Gastrocnemius medialis (tissue), 4 donors: ENCODE measurements around the gene PODN. TPM values are rescaled to one million over a fixed set of nuclear protein-coding genes. Genes with fewer than 3 reads are reported as not detected.

Experiments used
- ATAC-seq, 2 donors: fragments of 150-250 bp; one replicate each; pipeline ENCODE4 v1.9.1; 2016
- DNase-seq, 2 donors: peaks; one replicate each; pipeline ENCODE4 v3.0.0-alpha.2; 2019
- H3K27ac ChIP-seq, 4 donors: fragments of 200-600 bp; sonication (generic); 1 replicate in 1 of 4; 2 replicates in 3 of 4; pipeline ENCODE4 v1.5.1; 2016 to 2018; ENCODE audit warnings: mild to moderate bottlenecking in 2 of 4, moderate library complexity in 1 of 4
- H3K27me3 ChIP-seq, 3 donors: fragments of 200-600 bp; sonication (generic) in 2 of 3; 1 replicate in 1 of 3; 2 replicates in 2 of 3; pipeline versions ENCODE4 v1.5.1 to v1.6.0; 2016 to 2019; ENCODE audit warnings: mild to moderate bottlenecking in 1 of 3, moderate library complexity in 1 of 3
- H3K36me3 ChIP-seq, 2 donors: fragments of 200-600 bp; sonication (generic) in 1 of 2; one replicate each; pipeline ENCODE4 v1.5.1; 2017 to 2018
- H3K4me1 ChIP-seq, 2 donors: fragments of 200-600 bp; sonication (generic) in 1 of 2; one replicate each; pipeline ENCODE4 v1.5.1; 2016 to 2017; ENCODE audit warnings: mild to moderate bottlenecking in 2 of 2
- H3K4me3 ChIP-seq, 4 donors: fragments of 200-600 bp; sonication (generic) in 3 of 4; 1 replicate in 1 of 4; 2 replicates in 3 of 4; pipeline ENCODE4 v1.5.1; 2016 to 2019; ENCODE audit warnings: mild to moderate bottlenecking in 2 of 4
- H3K9me3 ChIP-seq, 3 donors: fragments of 200-600 bp; sonication (generic) in 2 of 3; 1 replicate in 1 of 3; 2 replicates in 2 of 3; pipeline ENCODE4 v1.5.1; 2016 to 2019
- POLR2A ChIP-seq, 2 donors: fragments of 450-650 bp; IDR thresholded peaks; one replicate each; pipeline ENCODE4 v1.6.1; 2017; ENCODE audit warnings: antibody characterized with exemption in 2 of 2, mild to moderate bottlenecking in 2 of 2, moderate library complexity in 2 of 2
- in situ Hi-C, 4 donors: fragments of 200-750 bp; cut with MboI; loops; one replicate each; pipeline versions ENCODE4 v1.15.0 to v1.8.0; 2017; ENCODE audit warnings: low sequenced_read_pairs in 4 of 4
- intact Hi-C: fragments of 100-400 bp; cut with DNase I; formaldehyde crosslinking; loops from one replicate; pipeline ENCODE4 v1.15.1; 2023; ENCODE audit warnings: low total_unique reads
- total RNA-seq, 4 donors: library from RNA; depleted of rRNA; stranded (reverse); fragments of >200 nt; gene quantifications; one replicate each; pipeline versions ENCODE4 v1.1.0 to v1.2.3, GENCODE V29; 2016
- TF ChIP-seq, protein P1 (sequence below), 5 experiments: fragments of 450-650 bp in 3 of 5; fragments of 200-600 bp in 2 of 5; sonication (generic) in 2 of 5; IDR thresholded peaks in 4 of 5; conservative IDR thresholded peaks in 1 of 5; 1 replicate in 4 of 5; 2 replicates in 1 of 5; pipeline ENCODE4 v1.5.1; 2016 to 2019; ENCODE audit warnings: antibody characterized with exemption in 5 of 5, mild to moderate bottlenecking in 3 of 5, moderate library complexity in 3 of 5

Gene PODN
- total RNA-seq, 4 donors from 2014 or later = 10.2 to 15.9 (median 13.0) TPM

DNA sequence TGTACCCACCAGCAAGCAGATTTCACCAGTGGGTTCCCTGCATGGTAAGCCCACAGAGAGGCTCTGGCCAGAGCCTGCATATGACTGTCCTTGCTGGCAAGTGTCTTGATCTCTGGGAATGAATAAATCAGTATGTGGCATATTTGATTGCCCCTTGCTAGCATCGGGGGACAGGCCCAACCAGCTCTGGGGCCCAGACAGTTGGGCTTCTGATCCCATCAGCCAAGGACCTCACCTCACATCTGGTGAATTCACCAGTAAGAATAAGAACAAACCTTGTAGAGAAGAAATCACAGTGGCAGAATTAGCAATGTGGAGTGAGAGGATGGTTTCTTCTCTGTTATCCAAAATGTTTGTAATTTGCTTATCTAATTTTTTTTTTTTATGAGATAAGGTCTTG is 64.5 kb downstream of the PODN start:
- Histone ChIP-seq H3K27ac (no peak overlapping the region), H3K9me3 (no peaks in the 10 kb centered on the region), H3K4me1 (peaks cover 0 to 8% of the 10 kb centered on the region in 2 donors), H3K27me3 (no peaks in the 10 kb centered on the region), H3K36me3 (no peaks in the 10 kb centered on the region), H3K4me3 (no peak overlapping the region)
- TF ChIP-seq, protein P1, sequence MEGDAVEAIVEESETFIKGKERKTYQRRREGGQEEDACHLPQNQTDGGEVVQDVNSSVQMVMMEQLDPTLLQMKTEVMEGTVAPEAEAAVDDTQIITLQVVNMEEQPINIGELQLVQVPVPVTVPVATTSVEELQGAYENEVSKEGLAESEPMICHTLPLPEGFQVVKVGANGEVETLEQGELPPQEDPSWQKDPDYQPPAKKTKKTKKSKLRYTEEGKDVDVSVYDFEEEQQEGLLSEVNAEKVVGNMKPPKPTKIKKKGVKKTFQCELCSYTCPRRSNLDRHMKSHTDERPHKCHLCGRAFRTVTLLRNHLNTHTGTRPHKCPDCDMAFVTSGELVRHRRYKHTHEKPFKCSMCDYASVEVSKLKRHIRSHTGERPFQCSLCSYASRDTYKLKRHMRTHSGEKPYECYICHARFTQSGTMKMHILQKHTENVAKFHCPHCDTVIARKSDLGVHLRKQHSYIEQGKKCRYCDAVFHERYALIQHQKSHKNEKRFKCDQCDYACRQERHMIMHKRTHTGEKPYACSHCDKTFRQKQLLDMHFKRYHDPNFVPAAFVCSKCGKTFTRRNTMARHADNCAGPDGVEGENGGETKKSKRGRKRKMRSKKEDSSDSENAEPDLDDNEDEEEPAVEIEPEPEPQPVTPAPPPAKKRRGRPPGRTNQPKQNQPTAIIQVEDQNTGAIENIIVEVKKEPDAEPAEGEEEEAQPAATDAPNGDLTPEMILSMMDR (IDR thresholded peaks at IDR 0.05 in 4 of 5, conservative IDR thresholded peaks at IDR 0.05 in 1 of 5) = no peak
- in situ Hi-C loops = no loop called here
- ATAC-seq (no peak), DNase-seq (no peak)
- intact Hi-C loops = no loop called here

DNA sequence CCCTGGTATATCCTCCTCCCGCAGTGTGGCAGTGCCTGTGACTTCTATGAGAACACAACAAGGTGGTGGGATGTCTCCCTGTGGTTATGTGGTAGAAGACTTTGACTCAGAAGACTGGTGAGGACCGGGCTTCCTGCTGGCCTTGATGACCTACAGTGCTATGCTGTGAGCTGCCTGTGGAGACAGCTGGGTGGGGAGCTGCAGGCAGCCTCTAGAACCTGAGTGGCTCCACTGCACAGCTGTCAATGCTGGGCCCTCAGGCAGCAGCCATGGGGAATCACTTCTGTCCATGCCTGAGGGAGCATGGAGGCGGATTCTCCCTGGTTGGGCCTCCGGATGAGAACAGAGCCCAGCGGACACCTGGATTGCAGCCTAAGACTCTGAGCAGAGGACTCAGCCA is 65.5 kb downstream of the PODN start:
- H3K27ac ChIP-seq = no peak overlapping the region
- no peaks in the 10 kb centered on the region for H3K9me3 ChIP-seq
- H3K4me3 ChIP-seq = no peak overlapping the region
- in situ Hi-C loops (no loop called here), intact Hi-C loops (no loop called here)
- no peak for TF ChIP-seq POLR2A (IDR thresholded peaks at IDR 0.05)
- TF ChIP-seq, protein P1 (IDR thresholded peaks at IDR 0.05 in 4 of 5, conservative IDR thresholded peaks at IDR 0.05 in 1 of 5) = no peak
- ATAC-seq (no peak), DNase-seq (no peak)
- no peaks in the 10 kb centered on the region for H3K27me3 ChIP-seq
- H3K4me1 ChIP-seq = peaks cover 0 to 8% of the 10 kb centered on the region in 2 donors
- no peaks in the 10 kb centered on the region for H3K36me3 ChIP-seq

DNA sequence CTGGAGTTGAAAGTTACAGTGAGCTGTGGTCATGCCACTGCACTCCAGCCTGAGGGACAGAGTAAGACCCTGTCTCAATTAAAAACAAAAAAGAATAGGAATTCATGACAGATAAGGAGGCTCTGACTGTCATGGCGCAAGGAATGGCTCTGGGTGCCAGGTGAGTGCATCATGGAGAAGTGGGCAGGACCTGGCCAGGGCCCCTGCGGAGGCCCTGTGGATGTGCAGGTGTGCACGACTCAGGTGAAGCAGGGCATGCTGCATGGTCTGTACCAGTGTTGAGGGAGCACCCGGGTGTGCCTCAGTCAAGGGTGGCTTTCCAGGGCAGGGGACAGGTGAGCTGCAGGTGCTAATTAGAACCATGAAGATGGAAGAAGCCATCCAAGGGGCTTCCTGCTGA is 66.4 kb downstream of the PODN start:
- Histone ChIP-seq H3K4me1 (no peaks in the 10 kb centered on the region), H3K4me3 (no peak overlapping the region), H3K9me3 (no peaks in the 10 kb centered on the region), H3K27me3 (no peaks in the 10 kb centered on the region), H3K27ac (no peak overlapping the region), H3K36me3 (no peaks in the 10 kb centered on the region)
- intact Hi-C loops = no loop called here
- ATAC-seq (no peak), DNase-seq (no peak)
- in situ Hi-C loops = no loop called here
- TF ChIP-seq, protein P1 (IDR thresholded peaks at IDR 0.05 in 4 of 5, conservative IDR thresholded peaks at IDR 0.05 in 1 of 5) = no peak
- TF ChIP-seq POLR2A (IDR thresholded peaks at IDR 0.05) = no peak

DNA sequence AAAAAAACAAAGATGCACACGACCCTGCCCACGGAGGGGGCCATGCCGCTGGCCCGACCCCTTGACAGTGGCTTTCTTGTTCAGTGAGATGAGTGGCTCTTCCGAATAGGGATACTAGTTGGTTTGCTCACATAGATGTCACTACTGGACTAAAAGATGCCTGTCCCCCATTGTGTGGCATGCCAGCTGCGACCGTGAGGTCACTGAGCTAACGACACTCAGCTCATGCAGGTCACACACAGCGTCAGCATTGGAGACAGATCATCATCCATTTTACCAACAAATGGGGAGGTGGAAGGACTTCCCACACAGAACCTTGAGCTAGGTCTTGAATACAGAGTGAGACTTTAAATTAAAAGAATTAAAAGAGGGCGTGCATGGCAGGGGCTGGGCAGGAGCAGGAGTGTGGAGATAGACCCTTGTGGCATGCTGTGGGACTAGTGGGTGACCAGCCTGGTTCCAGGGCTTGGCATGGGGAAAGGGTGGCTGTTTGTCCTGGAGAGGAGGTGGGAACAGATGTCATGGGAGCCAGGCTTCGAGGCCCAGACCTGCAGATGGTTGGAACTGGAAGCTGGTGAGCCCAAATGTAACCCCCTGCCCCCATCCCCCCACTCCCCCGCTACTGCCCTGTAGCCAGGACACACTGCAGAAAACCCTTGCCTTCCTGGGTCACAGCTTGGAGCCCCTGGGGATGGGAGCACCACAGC is 68.0 kb downstream of the PODN start:
- no peak overlapping the region for H3K4me3 ChIP-seq
- no peak for TF ChIP-seq POLR2A (IDR thresholded peaks at IDR 0.05)
- TF ChIP-seq, protein P1 (IDR thresholded peaks at IDR 0.05 in 4 of 5, conservative IDR thresholded peaks at IDR 0.05 in 1 of 5) = no peak
- H3K27me3 ChIP-seq = no peaks in the 10 kb centered on the region
- H3K27ac ChIP-seq = no peak overlapping the region
- DNase-seq (no peak), ATAC-seq (no peak)
- no peaks in the 10 kb centered on the region for H3K36me3 ChIP-seq
- H3K9me3 ChIP-seq = no peaks in the 10 kb centered on the region
- in situ Hi-C loops (no loop called here), intact Hi-C loops (no loop called here)
- H3K4me1 ChIP-seq = no peaks in the 10 kb centered on the region

DNA sequence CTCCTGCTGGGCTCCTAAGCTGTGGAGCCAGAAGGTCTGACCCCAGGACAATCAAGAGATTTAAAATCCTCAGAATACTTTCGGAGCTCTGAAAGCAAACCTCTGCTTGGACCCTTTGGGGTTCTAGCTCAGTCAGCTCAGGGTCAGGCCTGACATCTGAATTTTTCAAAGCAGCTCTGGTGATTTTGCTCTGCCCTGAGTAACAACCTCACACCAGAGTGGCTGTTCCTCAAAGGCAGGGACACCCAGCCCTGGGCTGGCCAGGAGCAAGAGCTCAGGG is 68.5 kb downstream of the PODN start:
- in situ Hi-C loops (no loop called here), intact Hi-C loops (no loop called here)
- ATAC-seq (no peak), DNase-seq (no peak)
- no peaks in the 10 kb centered on the region for H3K27me3 ChIP-seq
- no peak overlapping the region for H3K4me3 ChIP-seq
- no peak overlapping the region for H3K27ac ChIP-seq
- TF ChIP-seq POLR2A (IDR thresholded peaks at IDR 0.05) = no peak
- TF ChIP-seq, protein P1 (IDR thresholded peaks at IDR 0.05 in 4 of 5, conservative IDR thresholded peaks at IDR 0.05 in 1 of 5) = no peak
- no peaks in the 10 kb centered on the region for H3K36me3 ChIP-seq
- H3K4me1 ChIP-seq = no peaks in the 10 kb centered on the region
- H3K9me3 ChIP-seq = no peaks in the 10 kb centered on the region
